Esophagus muscularis mucosa (tissue), 4 donors: Measurements from ENCODE around the gene KMT5B.
"Not testable (repeated sequence)": the region's sequence is repeated elsewhere in the genome, so short reads cannot be mapped to it uniquely, and the experiment has no call there.

Source experiments
- CTCF ChIP-seq, 3 experiments: fragments of 200-600 bp in 2 of 3; fragments of 450-650 bp in 1 of 3; sonication (generic) in 2 of 3; IDR thresholded peaks; one replicate each; pipeline ENCODE4 v1.5.1; 2017 to 2019; ENCODE audit warnings: antibody characterized with exemption in 3 of 3, mild to moderate bottlenecking in 2 of 3, moderate library complexity in 1 of 3
- EP300 ChIP-seq: sonication (generic); formaldehyde crosslinking; IDR thresholded peaks from one replicate; pipeline ENCODE4 v1.6.1; 2017; ENCODE audit warnings: antibody characterized with exemption
- POLR2A ChIP-seq: fragments of 450-650 bp; IDR thresholded peaks from one replicate; pipeline ENCODE4 v1.6.1; 2017; ENCODE audit warnings: antibody characterized with exemption, moderate library complexity, mild to moderate bottlenecking, low read depth

GRCh38 chr11:68243847-68244246, 30.8 kb upstream of the KMT5B start:
- not testable (repeated sequence) for TF ChIP-seq CTCF (IDR thresholded peaks at IDR 0.05); POLR2A; EP300
